Measurements from ENCODE around the gene POLR1E. TPM values are rescaled to one million over a fixed set of nuclear protein-coding genes. Genes with fewer than 3 reads are reported as not detected.

The POLR1E gene
- total and polyA plus RNA-seq, 2 of the 8 experiments (the other 6 are each of a cell fraction or from before 2014, with no cell fraction given), result 16.0 to 40.0 TPM

- TF ChIP-seq USF2 (IDR thresholded peaks at IDR 0.05; ENCODE audit: low read length), result no peak
- TF ChIP-seq JUND (IDR thresholded peaks at IDR 0.05; ENCODE audit: low read length), result no peak
- TF ChIP-seq TAF1 (IDR thresholded peaks at IDR 0.05; ENCODE audit: low read depth, low read length), result no peak
- TF ChIP-seq CHD1 (IDR thresholded peaks at IDR 0.05; ENCODE audit: low read depth, low read length), result no peak
- no peak for TF ChIP-seq EP300 (IDR thresholded peaks at IDR 0.05; ENCODE audit: borderline replicate concordance in 1 of 2, low read depth in 2 of 2, low read length in 2 of 2)
Observed at GRCh38 chr9:37534901-37535300, 49.2 kb downstream of the POLR1E start (continued).

All from H1 (cell line).